Tibial nerve (tissue), 4 donors: ENCODE results near the gene COA3. TPM values are rescaled to one million over a fixed set of nuclear protein-coding genes. Genes with fewer than 3 reads are reported as not detected.

Experiments used
- DNase-seq, 2 donors: peaks; one replicate each; pipeline ENCODE4 v3.0.0-alpha.2; 2019; ENCODE audit warnings: low spot score in 2 of 2
- H3K27ac ChIP-seq, 4 donors: fragments of 200-600 bp; sonication (generic) in 3 of 4; one replicate each; pipeline ENCODE4 v1.5.1; 2017 to 2019; ENCODE audit warnings: mild to moderate bottlenecking in 1 of 4
- H3K27me3 ChIP-seq, 2 donors: fragments of 200-600 bp; sonication (generic) in 1 of 2; one replicate each; pipeline versions ENCODE4 v1.5.1 to v1.6.0; 2017 to 2019
- H3K36me3 ChIP-seq, 3 donors: fragments of 200-600 bp; sonication (generic); one replicate each; pipeline ENCODE4 v1.5.1; 2018 to 2019
- H3K4me1 ChIP-seq, 4 donors: fragments of 200-600 bp; sonication (generic) in 3 of 4; one replicate each; pipeline ENCODE4 v1.5.1; 2017 to 2019
- H3K4me3 ChIP-seq, 4 donors: fragments of 200-600 bp; sonication (generic) in 3 of 4; one replicate each; pipeline ENCODE4 v1.5.1; 2017 to 2019; ENCODE audit warnings: mild to moderate bottlenecking in 1 of 4, moderate library complexity in 1 of 4
- H3K9me3 ChIP-seq, 4 donors: fragments of 200-600 bp; sonication (generic) in 3 of 4; one replicate each; pipeline ENCODE4 v1.5.1; 2017 to 2019
- CTCF ChIP-seq, 5 experiments: fragments of 200-600 bp in 3 of 5; fragments of 450-650 bp in 2 of 5; sonication (generic) in 3 of 5; IDR thresholded peaks; one replicate each; pipeline ENCODE4 v1.5.1; 2016 to 2019; ENCODE audit warnings: antibody characterized with exemption in 5 of 5, mild to moderate bottlenecking in 3 of 5, moderate library complexity in 2 of 5
- EP300 ChIP-seq, 2 donors: sonication (generic); formaldehyde crosslinking; IDR thresholded peaks; one replicate each; pipeline ENCODE4 v1.6.1; 2017; ENCODE audit warnings: antibody characterized with exemption in 2 of 2, mild to moderate bottlenecking in 1 of 2
- POLR2A ChIP-seq, 2 donors: fragments of 450-650 bp; IDR thresholded peaks; one replicate each; pipeline ENCODE4 v1.6.1; 2017; ENCODE audit warnings: antibody characterized with exemption in 2 of 2, mild to moderate bottlenecking in 2 of 2, moderate library complexity in 2 of 2
- WGBS, 2 donors: methylation state at CpG; one replicate each; pipeline ENCODE4 v1.1.5; 2018; 5-methylcytosine and 5-hydroxymethylcytosine counted together
- total RNA-seq, 4 donors: library from RNA; depleted of rRNA; stranded (reverse); fragments of >200 nt; gene quantifications; one replicate each; pipeline ENCODE4 v1.1.0, GENCODE V29; 2016

COA3 gene
- total RNA-seq, 4 donors from 2014 or later = 58.2 to 91.7 (median 62.6) TPM

DNA sequence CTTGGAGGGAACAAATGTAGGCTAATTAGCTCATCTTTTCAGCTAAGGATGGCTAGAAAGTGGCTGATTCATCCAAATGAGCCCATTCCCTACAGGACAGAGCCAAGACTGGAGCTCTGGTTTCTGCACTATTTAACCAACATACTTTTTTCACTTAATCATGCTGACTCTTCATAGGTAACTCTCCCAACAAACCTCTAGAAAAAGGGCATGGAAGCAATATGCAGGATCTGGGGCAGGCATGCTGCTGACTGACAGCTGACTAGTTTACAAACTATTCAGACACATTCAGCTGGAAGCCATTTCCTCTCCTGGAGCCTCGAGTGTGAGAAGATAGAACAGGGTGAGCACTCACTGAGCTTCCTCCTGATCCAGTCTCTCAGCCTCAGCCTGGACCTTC lies 19.4 kb upstream of the COA3 start:
- Histone ChIP-seq H3K27ac (no peak overlapping the region), H3K27me3 (no peaks in the 10 kb centered on the region), H3K4me3 (no peak overlapping the region), H3K4me1 (peaks cover 0 to 41% (median 7%) of the 10 kb centered on the region in 4 donors), H3K36me3 (peaks cover 0 to 94% (median 13%) of the 10 kb centered on the region in 3 donors), H3K9me3 (no peaks in the 10 kb centered on the region)
- no peak for DNase-seq
- 63 to 73% methylated on average over 1 of the region's 1 CpG for WGBS, 2 donors
- TF ChIP-seq EP300 (IDR thresholded peaks at IDR 0.05) = no peak
- no peak for TF ChIP-seq POLR2A (IDR thresholded peaks at IDR 0.05)
- no peak for TF ChIP-seq CTCF (IDR thresholded peaks at IDR 0.05)

DNA sequence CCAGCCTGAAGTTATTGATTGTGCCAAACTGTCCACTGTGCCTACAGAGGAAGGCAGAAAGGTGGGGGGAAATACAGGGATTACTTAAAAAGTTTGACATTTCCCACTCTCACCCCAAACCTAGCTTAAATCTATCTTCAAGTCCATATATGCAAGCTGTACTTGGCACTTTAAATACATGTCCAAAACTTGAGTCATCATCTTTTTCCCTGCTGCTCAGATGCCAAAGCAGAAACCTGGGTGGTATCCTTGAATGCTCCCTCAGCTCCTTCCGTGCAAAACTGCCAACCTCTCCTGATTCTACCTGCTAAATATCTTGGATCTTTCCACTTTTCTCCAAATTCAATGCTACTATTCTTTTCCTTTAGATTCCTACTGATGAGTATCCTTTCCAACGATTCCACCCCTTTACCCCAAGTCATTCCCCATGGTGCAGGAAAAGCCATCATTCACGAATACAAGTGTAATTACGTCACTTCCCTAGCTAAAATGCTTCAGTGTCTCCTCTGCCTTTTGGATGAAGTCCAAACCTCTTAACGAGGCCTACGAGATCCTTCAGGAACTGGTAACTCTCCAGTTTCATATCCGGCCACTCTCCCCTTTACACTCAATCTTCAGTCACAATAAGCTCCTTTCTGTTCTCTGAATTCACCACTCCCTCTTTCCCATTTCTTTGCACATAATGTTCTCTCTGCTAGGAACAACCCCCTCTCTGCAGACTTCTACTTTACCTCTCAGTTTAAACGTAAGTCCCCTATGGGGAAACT lies 16.3 kb upstream of the COA3 start:
- Histone ChIP-seq H3K27me3 (no peaks in the 10 kb centered on the region), H3K4me3 (no peak overlapping the region), H3K9me3 (no peaks in the 10 kb centered on the region), H3K36me3 (peaks cover 0 to 92% (median 9%) of the 10 kb centered on the region in 3 donors), H3K4me1 (peaks cover 0 to 31% (median 4%) of the 10 kb centered on the region in 4 donors), H3K27ac (peak overlapping the region in 3 of 4 donors; percentile 60 to 80 (median 73))
- no peak for DNase-seq
- WGBS, 2 donors = 22 to 25% methylated on average over 8 of the region's 8 CpGs
- TF ChIP-seq EP300 (IDR thresholded peaks at IDR 0.05) (peak in 1 of 2 donors; percentile 50), CTCF (IDR thresholded peaks at IDR 0.05) (no peak), POLR2A (IDR thresholded peaks at IDR 0.05) (no peak)

DNA sequence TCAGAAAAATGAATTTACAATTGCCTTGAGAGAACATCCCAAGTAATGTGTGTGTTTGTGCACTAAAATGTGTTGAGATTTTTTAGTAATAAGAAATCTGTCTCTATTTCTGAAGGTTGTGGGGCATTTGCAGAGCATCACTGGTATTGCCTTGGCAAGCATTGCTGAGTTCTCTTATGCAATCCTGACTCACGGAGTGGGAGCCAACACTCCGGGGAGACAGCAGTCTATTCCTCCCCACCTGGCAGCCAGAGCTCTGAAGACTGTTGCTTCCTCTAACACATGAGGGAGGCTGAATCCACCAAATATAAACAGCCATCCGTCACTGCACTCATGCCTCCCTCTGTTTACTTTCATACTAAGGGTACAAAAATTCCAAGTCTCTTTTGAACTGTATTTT lies 10.7 kb upstream of the COA3 start:
- no peak overlapping the region for H3K4me3 ChIP-seq
- no peaks in the 10 kb centered on the region for H3K27me3 ChIP-seq
- TF ChIP-seq CTCF (IDR thresholded peaks at IDR 0.05) = no peak
- TF ChIP-seq EP300 (IDR thresholded peaks at IDR 0.05) = peak in 1 of 2 donors; percentile 49
- no peak for TF ChIP-seq POLR2A (IDR thresholded peaks at IDR 0.05)
- H3K36me3 ChIP-seq = peaks cover 0 to 50% (median 0%) of the 10 kb centered on the region in 3 donors
- DNase-seq = peak; percentile 57 to 58
- H3K9me3 ChIP-seq = no peaks in the 10 kb centered on the region
- peak overlapping the region in 1 of 4 donors; percentile 37 for H3K27ac ChIP-seq
- WGBS, 2 donors = 34 to 56% methylated on average over 3 of the region's 3 CpGs
- peaks cover 0 to 16% (median 1%) of the 10 kb centered on the region in 4 donors for H3K4me1 ChIP-seq

DNA sequence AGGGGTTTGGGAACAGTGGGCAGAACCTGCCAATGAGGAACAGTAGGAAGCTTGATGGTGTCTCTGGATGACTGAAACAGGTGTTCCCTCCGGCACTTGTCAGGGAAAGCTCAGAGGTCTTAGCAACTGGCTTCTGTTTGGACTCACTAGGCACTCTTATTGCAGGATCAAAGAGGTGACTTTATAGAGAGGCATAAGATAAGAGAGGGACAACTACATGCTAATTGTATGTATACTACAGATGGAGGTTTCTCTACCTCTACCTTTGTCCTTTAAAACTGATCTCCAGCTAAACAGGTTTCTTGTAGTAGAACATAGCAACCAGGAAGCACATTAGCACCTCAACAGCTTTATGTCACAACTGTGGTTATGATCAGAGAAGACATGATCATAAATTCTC lies 7.7 kb upstream of the COA3 start:
- WGBS, 2 donors = 95% methylated on average over 1 of the region's 1 CpG
- TF ChIP-seq POLR2A (IDR thresholded peaks at IDR 0.05) (no peak), CTCF (IDR thresholded peaks at IDR 0.05) (no peak), EP300 (IDR thresholded peaks at IDR 0.05) (no peak)
- no peak overlapping the region for H3K27ac ChIP-seq

DNA sequence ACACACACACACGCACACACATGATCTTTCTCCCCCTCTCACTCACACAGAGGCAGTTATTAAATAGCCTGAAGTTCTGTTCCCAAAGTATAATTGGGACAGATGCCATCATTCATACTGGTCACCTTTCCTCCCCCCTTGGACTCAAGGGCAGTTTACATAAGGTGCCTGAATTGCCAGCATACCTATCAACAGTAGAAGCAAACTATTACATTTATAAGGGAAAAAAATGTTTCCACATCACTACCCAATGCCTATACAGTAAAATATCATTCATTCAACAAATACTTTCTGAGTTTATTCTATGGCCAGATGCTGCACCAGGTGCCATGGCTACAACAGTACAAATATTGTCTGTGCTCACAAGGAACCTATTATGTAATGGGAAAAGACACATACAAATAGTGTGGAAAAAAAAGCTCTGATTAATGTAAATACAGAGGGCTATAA lies 6.4 kb upstream of the COA3 start:
- peaks cover 0 to 12% (median 0%) of the 10 kb centered on the region in 3 donors for H3K36me3 ChIP-seq
- H3K27ac ChIP-seq = no peak overlapping the region
- no peaks in the 10 kb centered on the region for H3K27me3 ChIP-seq
- no peak overlapping the region for H3K4me3 ChIP-seq
- peaks cover 0 to 7% (median 0%) of the 10 kb centered on the region in 4 donors for H3K4me1 ChIP-seq
- no peaks in the 10 kb centered on the region for H3K9me3 ChIP-seq
- WGBS, 2 donors = 72 to 92% methylated on average over 1 of the region's 1 CpG
- no peak for DNase-seq
- TF ChIP-seq CTCF (IDR thresholded peaks at IDR 0.05) (no peak), EP300 (IDR thresholded peaks at IDR 0.05) (no peak), POLR2A (IDR thresholded peaks at IDR 0.05) (no peak)

More for the DNA sequence above, 7.7 kb upstream of the COA3 start:
- no peaks in the 10 kb centered on the region for H3K27me3 ChIP-seq
- H3K4me3 ChIP-seq = no peak overlapping the region
- H3K9me3 ChIP-seq = no peaks in the 10 kb centered on the region
- H3K4me1 ChIP-seq = peaks cover 0 to 7% (median 0%) of the 10 kb centered on the region in 4 donors
- no peak for DNase-seq
- H3K36me3 ChIP-seq = peaks cover 0 to 22% (median 0%) of the 10 kb centered on the region in 3 donors
